Stimulated activated naive CD4-positive, alpha-beta T cell (primary cell): ENCODE data around the gene EXD2.
"Not testable (repeated sequence)": the region's sequence is repeated elsewhere in the genome, so short reads cannot be mapped to it uniquely, and the experiment has no call there.

Source experiments
- DNase-seq, 6 experiments: peaks; one replicate each; lab custom pipeline; 2025; lab: John Stamatoyannopoulos, UW

EXD2 gene

DNA sequence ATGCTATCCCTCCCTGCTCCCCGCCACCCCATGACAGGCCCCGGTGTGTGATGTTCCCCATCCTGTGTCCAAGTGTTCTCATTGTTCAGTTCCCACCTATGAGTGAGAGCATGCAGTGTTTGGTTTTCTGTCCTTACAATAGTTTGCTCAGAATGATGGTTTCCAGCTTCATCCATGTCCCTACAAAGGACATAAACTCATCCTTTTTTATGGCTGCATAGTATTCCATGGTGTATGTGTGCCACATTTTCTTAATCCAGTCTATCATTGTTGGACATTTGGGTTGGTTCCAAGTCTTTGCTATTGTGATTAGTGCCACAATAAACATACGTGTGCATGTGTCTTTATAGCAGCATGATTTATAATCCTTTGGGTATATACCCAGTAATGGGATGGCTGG is 86.1 kb downstream of the EXD2 start:
- DNase-seq, result not testable (repeated sequence)

DNA sequence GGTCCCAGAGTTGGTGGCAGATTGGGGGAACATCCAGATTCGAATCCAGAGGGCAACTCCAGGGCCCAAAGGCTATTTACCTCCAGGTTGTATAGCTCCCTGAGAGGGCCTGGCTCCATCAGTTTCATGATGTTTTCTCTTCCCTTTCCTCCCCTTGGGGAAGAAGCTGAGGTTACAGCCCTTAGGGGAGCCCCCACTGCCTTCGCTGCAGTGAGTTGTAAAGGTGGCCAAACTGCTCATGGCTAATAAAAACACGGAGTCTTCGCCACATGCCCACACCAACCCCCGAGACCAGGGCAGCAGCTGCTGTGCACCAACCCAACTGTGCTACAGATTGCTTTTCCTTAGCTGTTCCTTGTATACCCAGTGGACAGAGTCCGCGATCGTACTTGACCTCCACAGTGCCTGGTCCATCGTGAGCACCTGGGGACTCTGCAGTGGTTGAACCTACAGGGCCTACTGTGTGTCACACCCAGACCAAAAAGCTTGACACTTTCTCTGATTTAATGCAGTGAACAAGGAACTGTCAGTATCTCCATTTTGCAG is 89.5 kb downstream of the EXD2 start:
- no peak for DNase-seq

DNA sequence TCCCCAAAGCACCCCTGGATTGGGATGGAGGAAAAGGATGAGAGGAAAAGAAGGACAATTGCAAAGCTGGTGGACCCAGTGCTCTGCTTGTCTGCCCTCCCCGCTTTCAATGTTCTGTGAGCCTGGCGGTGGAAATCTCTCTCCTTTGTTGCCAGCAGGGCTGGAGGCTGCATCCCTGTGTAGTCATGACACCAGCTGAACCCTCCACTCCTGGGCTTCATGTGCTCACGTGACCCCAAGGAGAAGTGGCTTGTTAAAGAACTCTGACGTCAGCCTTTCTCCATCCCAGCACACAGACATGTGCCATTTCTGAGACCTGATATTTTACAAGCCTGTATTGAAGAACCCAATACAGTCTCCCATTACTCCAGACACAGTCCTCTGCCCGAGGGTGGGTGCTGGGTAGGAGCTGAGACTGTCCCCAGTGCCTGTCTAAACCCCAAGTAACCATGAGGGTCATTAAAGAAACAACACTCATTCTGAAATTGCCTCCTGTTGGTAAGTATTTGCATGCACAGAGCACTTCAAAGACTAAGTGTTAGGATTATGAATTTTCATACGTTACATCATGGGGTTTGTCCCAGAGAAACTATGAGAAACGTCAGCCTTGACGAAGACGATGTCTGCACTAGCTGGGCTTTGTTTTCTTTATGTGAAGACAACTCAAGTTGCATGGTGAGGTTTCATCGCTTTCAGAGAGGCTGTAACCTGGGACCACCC is 90.3 kb downstream of the EXD2 start:
- DNase-seq, result no peak

- DNase-seq, result no peak
These were observed 91.2 kb downstream of the EXD2 start for GRCh38 chr14:69282448-69282847.

DNA sequence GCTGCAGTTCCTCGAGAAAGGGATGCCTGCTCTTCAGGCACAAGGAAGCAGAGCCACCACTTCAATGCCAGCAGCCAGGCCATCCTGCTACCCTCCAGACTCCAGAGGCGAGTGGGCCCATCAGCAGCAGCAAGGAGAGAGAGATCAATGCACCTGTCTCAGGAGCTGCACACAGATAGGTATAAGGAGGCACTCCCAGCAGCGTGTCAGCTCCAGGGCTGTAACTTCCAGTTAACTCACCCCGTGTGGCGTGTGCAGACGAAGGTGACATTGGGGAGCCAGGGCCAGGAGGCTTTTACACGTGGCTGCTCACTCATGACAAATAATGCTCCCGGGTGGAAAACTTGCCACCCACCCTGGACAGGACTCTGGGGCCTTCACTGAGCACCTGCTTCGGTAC is 92.9 kb downstream of the EXD2 start:
- DNase-seq, result no peak

DNA sequence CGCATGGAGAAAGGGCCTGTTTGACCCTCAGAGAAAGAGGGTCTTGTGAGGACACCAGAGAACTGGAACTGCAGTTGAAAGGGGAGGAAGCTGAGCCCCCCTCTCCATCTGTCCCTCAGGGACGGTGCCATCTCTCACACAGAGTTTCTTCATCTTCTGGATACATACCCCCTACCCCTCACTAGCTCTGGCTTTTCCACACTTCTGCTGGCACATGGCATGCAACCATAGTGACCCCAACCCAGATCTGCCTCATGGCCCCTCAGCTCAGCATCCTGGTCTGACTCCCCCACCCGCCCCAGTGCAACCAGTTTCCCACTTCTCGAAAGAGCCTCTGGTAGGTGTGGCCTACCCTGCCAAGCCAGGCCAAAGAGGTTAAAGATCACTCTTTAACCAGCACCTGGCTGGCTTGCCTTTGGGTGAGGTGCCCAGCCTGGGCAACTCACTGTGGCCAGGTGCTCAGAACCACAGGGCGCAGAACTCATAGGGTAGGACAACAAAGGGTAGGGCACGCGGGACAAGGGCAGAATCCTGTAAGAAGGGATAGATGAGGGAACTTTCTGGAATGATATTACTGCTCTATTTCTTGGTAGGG is 94.5 kb downstream of the EXD2 start:
- DNase-seq, result no peak

DNA sequence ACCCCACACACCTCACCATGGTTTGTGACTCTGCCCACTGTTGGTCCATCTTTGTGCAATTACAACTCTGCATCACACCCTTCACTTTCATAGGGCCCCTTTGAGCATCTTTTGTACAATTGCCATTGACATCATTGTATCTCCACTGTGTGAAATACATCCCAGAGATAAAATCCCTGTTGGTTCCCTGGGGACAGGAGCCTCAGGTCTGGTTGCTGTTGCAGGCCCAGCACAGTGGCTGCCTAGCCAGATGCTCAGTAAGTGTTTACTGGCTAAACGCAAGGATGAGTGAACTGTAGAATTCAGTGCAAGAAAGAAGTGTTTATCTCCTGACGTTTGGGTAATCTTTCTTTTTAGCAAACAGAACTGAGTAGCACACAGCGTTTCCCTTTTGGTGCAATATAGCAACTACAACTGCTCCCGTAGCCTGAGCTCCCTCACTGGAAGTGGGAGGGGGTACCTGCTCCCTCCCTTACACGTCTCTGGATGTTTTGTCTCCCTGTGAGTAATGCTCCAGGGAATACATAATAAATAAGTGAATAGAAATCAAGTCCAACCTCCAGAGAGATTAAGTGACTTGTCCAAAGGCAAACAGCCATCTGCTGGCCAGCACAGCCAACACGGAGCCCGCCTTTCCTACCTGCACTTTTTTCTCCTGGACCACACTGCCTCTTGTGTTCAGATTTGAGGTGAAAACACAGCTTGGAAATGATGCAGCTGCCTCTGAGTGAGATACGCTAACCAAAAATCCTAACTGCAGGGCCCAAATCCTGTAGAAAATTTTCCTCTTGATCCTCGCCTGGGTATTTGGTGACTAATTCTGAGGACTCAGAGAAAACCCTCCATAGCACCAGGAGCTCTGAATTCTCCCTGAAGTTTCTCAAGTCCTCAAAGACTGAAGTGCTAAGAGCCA is 96.1 kb downstream of the EXD2 start:
- no peak for DNase-seq

- DNase-seq, result no peak
These were observed 96.9 kb downstream of the EXD2 start for GRCh38 chr14:69288011-69288771.

DNA sequence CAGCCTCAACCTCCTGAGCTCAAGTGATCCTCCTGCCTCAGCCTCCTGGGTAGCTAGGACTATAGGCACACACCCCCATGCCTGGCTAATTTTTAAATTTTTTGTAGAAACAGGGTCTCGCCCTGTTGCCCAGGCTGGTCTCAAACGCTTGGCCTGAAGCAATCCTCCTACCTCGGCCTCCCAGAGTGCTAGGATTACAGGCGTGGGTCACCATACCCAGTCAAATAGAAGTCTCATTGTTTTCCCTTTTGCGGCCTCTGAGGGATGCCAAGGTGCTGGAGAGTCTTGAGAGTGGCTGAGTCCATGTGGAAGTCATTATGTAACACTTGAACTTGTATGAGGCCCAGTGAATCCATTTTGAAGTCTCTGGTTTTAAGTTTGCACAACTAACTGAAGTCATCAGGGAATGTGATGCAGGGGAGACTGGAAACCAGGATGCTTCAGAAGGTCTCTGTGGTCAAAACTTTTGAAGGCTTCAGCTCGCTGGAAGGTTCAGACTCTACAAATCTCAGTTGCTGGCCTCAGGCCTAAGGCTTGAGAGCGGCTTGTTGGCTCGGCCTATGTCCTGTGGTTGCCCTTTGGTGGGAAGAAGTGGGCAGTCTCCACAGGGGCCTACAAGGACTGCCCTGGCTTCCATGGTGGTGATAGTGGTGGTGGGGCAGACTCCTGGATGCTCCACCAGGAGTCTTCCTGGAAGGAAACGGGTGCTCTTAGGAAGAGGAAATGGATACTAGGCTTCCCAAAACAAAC is 97.8 kb downstream of the EXD2 start:
- no peak for DNase-seq

GRCh38 chr14:69289811-69290520 is 98.7 kb downstream of the EXD2 start:
- DNase-seq, result no peak

DNA sequence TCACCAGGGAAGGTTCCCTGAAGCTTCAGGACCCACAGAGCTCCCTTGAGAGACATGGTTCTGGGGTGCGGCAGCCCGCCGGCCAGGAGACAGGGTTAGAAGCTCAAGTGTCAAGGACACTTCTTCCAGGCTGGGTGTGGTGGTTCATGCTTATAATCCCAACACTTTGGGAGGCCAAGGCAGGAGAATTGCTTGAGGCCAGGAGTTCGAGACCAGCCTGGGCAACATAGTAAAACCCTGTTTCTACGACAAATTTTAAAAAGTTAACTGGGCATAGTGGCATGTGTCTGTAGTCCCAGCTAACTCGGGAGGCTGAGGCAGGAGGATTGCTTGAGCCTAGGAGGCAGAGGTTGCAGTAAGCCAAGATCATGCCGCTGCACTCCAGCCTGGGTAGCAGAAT is 99.6 kb downstream of the EXD2 start:
- not testable (repeated sequence) for DNase-seq

DNA sequence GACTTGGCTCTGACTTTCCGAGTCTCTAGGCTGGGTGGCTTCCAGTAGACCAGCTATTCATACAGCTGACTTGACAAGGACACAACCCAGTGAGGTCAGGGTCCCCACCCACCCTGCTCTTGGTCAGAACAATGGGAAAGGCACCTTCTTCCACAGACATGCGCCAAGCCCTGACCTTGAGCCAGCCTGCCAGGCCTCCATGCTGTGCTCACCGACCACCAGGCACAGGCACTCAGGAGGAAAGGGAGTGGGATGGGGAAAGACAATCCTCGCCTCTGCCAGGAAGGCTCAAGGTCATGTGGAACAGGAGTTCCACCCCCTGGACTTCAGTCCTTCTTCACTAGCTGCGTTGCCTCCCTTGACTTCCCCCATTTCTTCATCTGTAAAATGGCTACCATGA is 100.1 kb downstream of the EXD2 start:
- no peak for DNase-seq

DNA sequence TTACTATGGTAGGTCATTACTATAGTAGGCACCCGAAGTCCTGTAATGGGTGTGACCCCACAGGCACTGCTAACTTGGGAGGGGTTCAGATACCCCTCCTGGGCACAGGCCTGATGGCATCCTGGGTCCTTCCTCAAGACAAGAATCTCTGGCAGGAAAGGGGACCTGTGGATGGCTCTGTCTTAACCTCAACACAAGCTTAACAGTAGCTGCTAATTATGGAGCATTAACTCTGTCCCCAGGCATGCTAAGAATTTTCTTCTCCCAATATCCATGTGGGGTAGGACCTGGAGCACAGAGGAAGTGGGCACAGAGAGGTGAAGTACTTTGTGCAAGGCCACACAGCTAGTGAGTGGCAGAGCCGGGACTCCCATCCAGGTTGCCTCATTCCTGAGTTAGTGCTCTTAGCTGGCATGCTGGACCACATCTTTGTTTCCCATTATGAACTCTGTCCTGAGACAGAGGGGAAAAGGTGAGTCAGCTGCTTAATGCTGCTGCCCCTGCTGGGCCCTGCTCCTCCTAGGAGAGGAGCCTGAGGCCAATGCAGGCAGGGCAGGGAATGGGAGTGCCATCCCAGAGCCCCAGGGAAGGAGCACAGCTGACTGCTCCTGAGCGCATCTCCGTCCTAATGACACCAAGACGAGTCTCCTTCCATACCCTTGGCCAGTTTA is 100.7 kb downstream of the EXD2 start:
- DNase-seq, result no peak
